ENCODE measurements around the gene PAN3. TPM values are rescaled to one million over a fixed set of nuclear protein-coding genes. Genes with fewer than 3 reads are reported as not detected.
"Not testable (repeated sequence)": the region's sequence is repeated elsewhere in the genome, so short reads cannot be mapped to it uniquely, and the experiment has no call there.

The PAN3 gene
- total and polyA plus RNA-seq, 2 experiments from 2014 or later = 7.8 to 25.1 TPM

DNA sequence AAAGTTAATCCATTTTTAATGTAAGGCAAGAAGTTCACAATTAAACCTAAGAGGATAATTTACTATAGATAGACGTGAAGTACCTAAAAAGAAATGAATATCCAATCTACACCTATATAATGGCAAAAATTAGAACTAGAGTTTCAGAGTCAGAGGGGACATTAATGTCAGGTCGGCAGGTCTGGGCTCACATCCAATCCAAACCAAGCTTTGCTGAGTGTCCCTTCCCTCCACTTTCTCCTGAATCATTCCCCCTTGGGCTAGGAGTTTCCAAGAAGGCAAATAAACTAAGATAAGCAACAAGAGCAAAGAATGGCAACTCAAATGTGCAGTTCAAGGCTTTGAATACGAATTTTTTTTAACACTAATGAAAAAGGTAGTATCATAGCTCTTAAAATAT, 40.8 kb upstream of the PAN3 start:
- no peaks in the 10 kb centered on the region for H3K9me3 ChIP-seq (ENCODE audit: low read depth)
- no peak for DNase-seq (ENCODE audit: low read depth in 1 of 2, low spot score in 1 of 2)
- TF ChIP-seq, protein P1, sequence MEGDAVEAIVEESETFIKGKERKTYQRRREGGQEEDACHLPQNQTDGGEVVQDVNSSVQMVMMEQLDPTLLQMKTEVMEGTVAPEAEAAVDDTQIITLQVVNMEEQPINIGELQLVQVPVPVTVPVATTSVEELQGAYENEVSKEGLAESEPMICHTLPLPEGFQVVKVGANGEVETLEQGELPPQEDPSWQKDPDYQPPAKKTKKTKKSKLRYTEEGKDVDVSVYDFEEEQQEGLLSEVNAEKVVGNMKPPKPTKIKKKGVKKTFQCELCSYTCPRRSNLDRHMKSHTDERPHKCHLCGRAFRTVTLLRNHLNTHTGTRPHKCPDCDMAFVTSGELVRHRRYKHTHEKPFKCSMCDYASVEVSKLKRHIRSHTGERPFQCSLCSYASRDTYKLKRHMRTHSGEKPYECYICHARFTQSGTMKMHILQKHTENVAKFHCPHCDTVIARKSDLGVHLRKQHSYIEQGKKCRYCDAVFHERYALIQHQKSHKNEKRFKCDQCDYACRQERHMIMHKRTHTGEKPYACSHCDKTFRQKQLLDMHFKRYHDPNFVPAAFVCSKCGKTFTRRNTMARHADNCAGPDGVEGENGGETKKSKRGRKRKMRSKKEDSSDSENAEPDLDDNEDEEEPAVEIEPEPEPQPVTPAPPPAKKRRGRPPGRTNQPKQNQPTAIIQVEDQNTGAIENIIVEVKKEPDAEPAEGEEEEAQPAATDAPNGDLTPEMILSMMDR (IDR thresholded peaks at IDR 0.05; ENCODE audit: low read depth, low read length) = no peak
- peaks cover 91% of the 10 kb centered on the region for H3K27me3 ChIP-seq
- no peaks in the 10 kb centered on the region for H3K36me3 ChIP-seq
- no peak overlapping the region for H3K4me3 ChIP-seq
- no peak overlapping the region for H3K27ac ChIP-seq
- no peaks in the 10 kb centered on the region for H3K4me1 ChIP-seq (ENCODE audit: low read depth)

DNA sequence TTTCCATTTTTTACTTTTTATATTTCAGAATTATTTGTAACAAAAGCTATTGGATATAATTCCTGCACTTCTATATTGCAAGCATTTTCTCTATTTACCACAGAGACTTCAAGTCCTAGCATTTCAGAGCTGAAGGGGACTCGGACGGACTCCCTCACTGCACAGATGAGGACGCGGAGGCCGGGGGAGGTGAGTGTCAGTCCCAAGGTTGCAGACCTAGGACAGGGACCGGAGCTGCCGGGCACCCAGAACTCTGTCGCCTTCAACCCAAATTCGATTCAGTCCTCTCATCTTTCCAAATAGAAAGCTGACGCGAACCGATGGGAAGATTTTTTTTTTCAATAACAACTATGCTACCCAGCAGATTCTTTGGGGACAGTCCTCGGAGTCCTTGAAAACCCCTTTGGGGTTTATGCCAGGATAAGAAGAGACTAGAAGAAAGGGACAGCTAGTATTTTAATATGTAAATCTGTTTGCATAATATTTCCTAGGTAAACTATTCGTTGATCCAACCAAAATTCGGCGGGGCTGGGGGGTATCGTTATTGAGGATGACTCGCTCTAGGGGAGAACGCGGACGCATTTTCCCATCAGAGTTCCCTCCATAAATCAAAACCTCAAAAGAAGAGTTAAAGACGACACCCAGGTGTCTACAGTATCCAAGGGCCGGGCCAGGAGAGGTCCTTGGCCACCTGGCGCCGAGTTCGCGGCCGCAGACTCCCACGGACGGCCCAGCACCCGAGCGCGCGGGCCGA, 38.8 kb upstream of the PAN3 start:
- Histone ChIP-seq H3K27ac (no peak overlapping the region), H3K36me3 (no peaks in the 10 kb centered on the region), H3K4me1 (ENCODE audit: low read depth) (no peaks in the 10 kb centered on the region), H3K9me3 (ENCODE audit: low read depth) (no peaks in the 10 kb centered on the region), H3K27me3 (peaks cover 100% of the 10 kb centered on the region), H3K4me3 (peak overlapping the region; percentile 44)
- TF ChIP-seq, protein P1 (IDR thresholded peaks at IDR 0.05; ENCODE audit: low read depth, low read length) = no peak
- no peak for DNase-seq (ENCODE audit: low read depth in 1 of 2, low spot score in 1 of 2)

DNA sequence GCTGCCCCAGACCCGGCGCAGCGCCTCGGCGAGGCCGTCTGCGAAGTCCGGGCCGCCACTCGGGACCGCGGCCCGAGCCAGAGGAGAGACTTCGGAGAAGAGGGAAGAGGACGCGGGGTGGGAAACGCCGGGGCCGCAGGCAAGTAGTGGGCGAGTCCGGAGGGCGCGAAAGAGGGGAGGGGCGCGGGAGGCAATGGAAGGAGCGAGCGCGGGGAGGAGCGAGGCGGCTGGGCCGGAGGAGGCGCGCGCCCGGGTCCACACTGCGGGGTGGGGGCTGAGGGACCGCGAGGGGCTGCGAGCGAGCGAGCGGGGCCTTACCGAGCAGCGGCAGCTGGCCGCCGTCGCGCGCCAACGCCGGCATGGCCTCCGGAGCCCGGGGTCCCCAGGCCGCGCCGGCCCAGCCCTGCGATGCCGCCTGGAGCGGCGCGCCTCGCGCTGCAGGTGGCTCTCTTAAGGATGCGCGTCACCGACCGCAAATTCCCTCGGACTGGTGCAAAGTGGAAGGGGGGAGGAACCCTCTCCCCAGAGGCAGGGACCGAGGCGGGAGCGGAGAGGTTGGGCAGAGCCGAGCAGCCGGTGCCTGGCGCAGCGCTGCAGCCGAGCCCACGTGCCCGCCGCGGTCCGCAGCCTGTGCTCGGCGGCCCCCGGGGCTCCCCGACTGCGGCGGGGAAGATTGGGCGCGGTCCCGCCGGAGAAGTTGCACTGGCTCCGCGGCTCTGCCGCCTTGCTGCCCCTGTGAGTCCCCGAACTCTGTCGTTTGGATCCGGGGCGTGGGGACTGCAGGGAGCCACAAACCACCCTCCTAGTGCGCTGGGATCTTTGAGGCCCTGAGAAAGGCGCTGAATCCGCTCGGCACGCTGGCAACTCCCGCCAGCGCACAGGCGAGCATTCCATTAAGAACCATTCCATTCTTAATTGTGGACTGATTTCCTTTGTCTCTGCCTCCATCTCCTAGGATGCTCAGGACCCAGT, 37.9 kb upstream of the PAN3 start, which contains the start of gene FLT3:
FLT3 (minus strand) TSS at position 427 of the 972 bp plus-strand sequence; CDS start at position 361, 66 bp downstream.
- Histone ChIP-seq H3K4me3 (peak within 1 kb of the TSS; percentile 44), H3K36me3 (no peaks in the 10 kb centered on the region), H3K4me1 (ENCODE audit: low read depth) (no peaks in the 10 kb centered on the region), H3K27me3 (peaks cover 99% of the 10 kb centered on the region), H3K27ac (no peak within 1 kb of the TSS), H3K9me3 (ENCODE audit: low read depth) (no peaks in the 10 kb centered on the region)
- DNase-seq (ENCODE audit: low read depth in 1 of 2, low spot score in 1 of 2) = peak; percentile 35 to 49
- TF ChIP-seq, protein P1 (IDR thresholded peaks at IDR 0.05; ENCODE audit: low read depth, low read length) = no peak

DNA sequence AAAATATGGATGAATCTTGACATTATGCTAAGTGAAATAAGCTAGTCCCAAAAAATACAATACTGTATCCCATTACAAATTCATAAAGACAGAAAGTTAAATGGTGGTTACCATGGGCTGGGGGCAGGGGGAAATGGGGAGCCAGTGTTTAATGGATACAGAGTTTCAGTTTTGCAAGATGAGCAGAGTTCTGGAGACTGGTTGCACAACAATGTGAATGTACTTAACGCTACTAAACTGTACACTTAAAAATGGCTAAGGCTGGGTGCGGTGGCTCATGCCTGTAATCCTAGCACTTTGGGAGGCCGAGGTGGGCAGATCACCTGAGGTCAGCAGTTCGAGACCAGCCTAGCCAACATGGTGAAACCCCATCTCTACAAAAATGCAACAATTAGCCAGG, 36.5 kb upstream of the PAN3 start:
- not testable (repeated sequence) for H3K9me3 ChIP-seq (ENCODE audit: low read depth); H3K4me1 ChIP-seq (ENCODE audit: low read depth); DNase-seq (ENCODE audit: low read depth in 1 of 2, low spot score in 1 of 2); H3K36me3 ChIP-seq; H3K27ac ChIP-seq; H3K4me3 ChIP-seq
- peaks cover 84% of the 10 kb centered on the region for H3K27me3 ChIP-seq

DNA sequence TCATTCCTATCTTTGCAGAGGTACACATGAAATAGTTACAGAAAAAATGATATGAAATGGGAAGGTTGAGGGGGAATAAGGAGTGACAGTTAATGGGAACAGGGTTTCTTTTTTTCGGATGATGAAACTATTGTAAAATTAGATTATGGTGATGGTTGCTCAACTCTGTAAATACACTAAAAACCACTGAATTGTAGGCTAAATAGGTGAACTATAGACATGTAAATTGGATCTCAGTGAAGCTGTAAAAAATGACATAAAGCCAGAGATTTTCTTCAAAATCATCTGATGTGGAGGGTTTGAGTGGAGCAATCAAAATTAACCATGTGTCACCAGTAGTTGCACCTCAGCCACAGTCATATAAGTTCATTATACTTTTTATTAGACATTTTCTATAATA, 31.4 kb upstream of the PAN3 start:
- Histone ChIP-seq H3K36me3 (no peaks in the 10 kb centered on the region), H3K9me3 (ENCODE audit: low read depth) (no peaks in the 10 kb centered on the region), H3K27ac (no peak overlapping the region), H3K4me3 (no peak overlapping the region), H3K27me3 (peaks cover 33% of the 10 kb centered on the region), H3K4me1 (ENCODE audit: low read depth) (no peaks in the 10 kb centered on the region)
- TF ChIP-seq, protein P1 (IDR thresholded peaks at IDR 0.05; ENCODE audit: low read depth, low read length) = no peak
- no peak for DNase-seq (ENCODE audit: low read depth in 1 of 2, low spot score in 1 of 2)

All from cardiac muscle cell (in vitro differentiated cells and primary cell).